GM12878 (cell line): ENCODE data around the gene SLAMF1. TPM values are rescaled to one million over a fixed set of nuclear protein-coding genes. Genes with fewer than 3 reads are reported as not detected.

Experiments used
- CEBPB ChIP-seq, 2 experiments: fragments of 150-350 bp in 1 of 2; IDR thresholded peaks; 2 replicates each; pipeline ENCODE4 v1.6.1; 2012 to 2014; ENCODE audit warnings: low read depth in 2 of 2, low read length in 2 of 2, borderline replicate concordance in 1 of 2, inconsistent platforms in 1 of 2
- GATAD2B ChIP-seq: fragments of 450-650 bp; conservative IDR thresholded peaks from 2 replicates; pipeline ENCODE4 v1.6.1; 2017; ENCODE audit warnings: low read depth, mild to moderate bottlenecking, moderate library complexity
- HDGF ChIP-seq: fragments of 450-650 bp; IDR thresholded peaks from 2 replicates; pipeline ENCODE4 v1.6.1; 2016; ENCODE audit warnings: antibody characterized with exemption
- IRF4 ChIP-seq: IDR thresholded peaks from 2 replicates; pipeline ENCODE4 v1.6.1; 2011; ENCODE audit warnings: low read depth, low read length
- MEF2B ChIP-seq: fragments of 450-650 bp; IDR thresholded peaks from 2 replicates; pipeline ENCODE4 v1.6.1; 2018; ENCODE audit warnings: mild to moderate bottlenecking, moderate library complexity; ENCODE audit not compliant: partially characterized antibody, poor library complexity, severe bottlenecking
- NFIC ChIP-seq: IDR thresholded peaks from 2 replicates; pipeline ENCODE4 v1.6.1; 2012; ENCODE audit warnings: low read depth, mild to moderate bottlenecking, inconsistent platforms, low read length, moderate library complexity
- RELA ChIP-seq: fragments of 450-650 bp; IDR thresholded peaks from 2 replicates; pipeline ENCODE4 v1.8.0; 2014; ENCODE audit warnings: borderline replicate concordance; ENCODE audit not compliant: partially characterized antibody
- YY1 ChIP-seq: IDR thresholded peaks from 2 replicates; pipeline ENCODE4 v1.6.1; 2011; ENCODE audit warnings: low read depth, mild to moderate bottlenecking, low read length
- polyA plus RNA-seq, 11 experiments: library from polyadenylated mRNA; depleted of rRNA in 4 of 11; unstranded in 6 of 11; stranded (reverse) in 5 of 11; fragments of >200 nt; fragmentation: Nextera tagmentation in 4 of 11; fragmentation: Illumina TruSeq in 1 of 11; extraction: Ambion mirVana in 4 of 11; extraction: Trizol in 1 of 11; gene quantifications; 1 replicate in 1 of 11; 2 replicates in 10 of 11; pipeline versions ENCODE4 v1.2.1 to v1.2.3, GENCODE V29; 2011 to 2016; ENCODE audit warnings: inconsistent platforms in 2 of 11, missing spikeins in 2 of 11, low read depth in 1 of 11
- total RNA-seq, 4 experiments: library from RNA; depleted of rRNA in 3 of 4; stranded (reverse); fragments of >200 nt in 3 of 4; fragmentation: Illumina TruSeq in 1 of 4; extraction: Trizol in 1 of 4; gene quantifications; 2 replicates each; pipeline versions ENCODE4 v1.2.1 to v1.2.3, GENCODE V29; 2013 to 2021
- TF ChIP-seq, protein P1 (sequence below): fragments of 450-650 bp; IDR thresholded peaks from 2 replicates; pipeline ENCODE4 v1.6.1; 2017; ENCODE audit warnings: low read depth, mild to moderate bottlenecking, moderate library complexity
- TF ChIP-seq, protein P2 (sequence below), 3 experiments: IDR thresholded peaks in 2 of 3; conservative IDR thresholded peaks in 1 of 3; 2 replicates each; pipeline ENCODE4 v1.5.1; 2011; ENCODE audit warnings: low read depth in 3 of 3, low read length in 3 of 3, mild to moderate bottlenecking in 3 of 3, control low read depth in 2 of 3, moderate library complexity in 2 of 3, inconsistent platforms in 1 of 3, mixed read lengths in 1 of 3; ENCODE audit not compliant: control insufficient read depth in 2 of 3, insufficient read depth in 1 of 3; ENCODE audit errors: extremely low read depth in 1 of 3
- TF ChIP-seq, protein P3 (sequence below): fragments of 450-650 bp; conservative IDR thresholded peaks from 2 replicates; pipeline ENCODE4 v1.6.1; 2017; ENCODE audit warnings: mild to moderate bottlenecking, moderate library complexity
- TF ChIP-seq, protein P4 (sequence below): IDR thresholded peaks from 2 replicates; pipeline ENCODE4 v1.6.1; 2012; ENCODE audit warnings: low read depth, low read length, improper control_type of control experiment
- TF ChIP-seq, protein P5 (sequence below): fragments of 450-650 bp; IDR thresholded peaks from 2 replicates; pipeline ENCODE4 v1.6.1; 2017; ENCODE audit warnings: mild to moderate bottlenecking, low read depth, inconsistent platforms; ENCODE audit not compliant: poor library complexity, severe bottlenecking
- TF ChIP-seq, protein P6 (sequence below): fragments of 450-650 bp; IDR thresholded peaks from 2 replicates; pipeline ENCODE4 v1.6.1; 2017; ENCODE audit warnings: mild to moderate bottlenecking, moderate library complexity

Gene SLAMF1
- total and polyA plus RNA-seq, 10 of the 15 experiments (the other 5 are each of a cell fraction or from before 2014, with no cell fraction given), result 87.3 to 260 (median 131) TPM

DNA sequence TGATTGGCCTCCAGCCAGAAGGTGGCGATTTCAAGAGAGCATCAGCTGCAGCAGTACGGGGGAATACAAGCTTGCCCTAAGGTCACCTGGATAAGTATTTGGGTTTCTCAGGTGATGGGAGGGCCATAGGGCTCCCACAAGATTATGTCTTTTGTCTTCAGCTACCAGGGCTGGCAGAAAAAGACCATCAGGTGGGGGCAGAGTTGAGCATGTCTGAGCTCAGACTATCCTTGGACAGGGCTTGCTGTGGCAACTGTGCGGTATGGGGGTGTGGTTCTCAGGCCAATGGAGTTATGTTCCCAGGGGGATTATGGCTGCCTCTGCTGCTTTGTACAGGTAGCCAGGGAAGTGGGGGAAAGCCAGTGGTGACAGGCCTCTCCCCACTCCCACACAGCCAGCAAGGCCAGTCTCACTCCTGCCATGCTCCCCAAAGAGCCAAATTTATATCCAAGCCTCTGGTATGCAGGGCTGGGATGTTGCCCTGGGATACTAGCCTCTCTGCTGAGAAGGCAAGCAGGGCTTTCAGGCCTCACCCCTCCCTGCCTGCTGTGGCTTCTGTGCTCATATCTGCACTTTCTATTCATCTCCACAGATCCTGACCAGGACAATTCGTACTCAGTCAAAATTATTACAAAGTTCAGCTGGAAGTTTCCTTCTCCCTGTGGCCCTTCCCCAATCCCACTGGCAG lies 40.9 kb downstream of the SLAMF1 start (continued):
- TF ChIP-seq, protein P1, sequence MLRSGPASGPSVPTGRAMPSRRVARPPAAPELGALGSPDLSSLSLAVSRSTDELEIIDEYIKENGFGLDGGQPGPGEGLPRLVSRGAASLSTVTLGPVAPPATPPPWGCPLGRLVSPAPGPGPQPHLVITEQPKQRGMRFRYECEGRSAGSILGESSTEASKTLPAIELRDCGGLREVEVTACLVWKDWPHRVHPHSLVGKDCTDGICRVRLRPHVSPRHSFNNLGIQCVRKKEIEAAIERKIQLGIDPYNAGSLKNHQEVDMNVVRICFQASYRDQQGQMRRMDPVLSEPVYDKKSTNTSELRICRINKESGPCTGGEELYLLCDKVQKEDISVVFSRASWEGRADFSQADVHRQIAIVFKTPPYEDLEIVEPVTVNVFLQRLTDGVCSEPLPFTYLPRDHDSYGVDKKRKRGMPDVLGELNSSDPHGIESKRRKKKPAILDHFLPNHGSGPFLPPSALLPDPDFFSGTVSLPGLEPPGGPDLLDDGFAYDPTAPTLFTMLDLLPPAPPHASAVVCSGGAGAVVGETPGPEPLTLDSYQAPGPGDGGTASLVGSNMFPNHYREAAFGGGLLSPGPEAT, result 0 out of 2 replicates have a peak, but pooled peaks have one; percentile 10
- peak; percentile 63; the same call in 1 of the 2 replicates for TF ChIP-seq GATAD2B
- peak; percentile 53 for TF ChIP-seq HDGF
- peak; percentile 94 for TF ChIP-seq MEF2B
- TF ChIP-seq, protein P2, sequence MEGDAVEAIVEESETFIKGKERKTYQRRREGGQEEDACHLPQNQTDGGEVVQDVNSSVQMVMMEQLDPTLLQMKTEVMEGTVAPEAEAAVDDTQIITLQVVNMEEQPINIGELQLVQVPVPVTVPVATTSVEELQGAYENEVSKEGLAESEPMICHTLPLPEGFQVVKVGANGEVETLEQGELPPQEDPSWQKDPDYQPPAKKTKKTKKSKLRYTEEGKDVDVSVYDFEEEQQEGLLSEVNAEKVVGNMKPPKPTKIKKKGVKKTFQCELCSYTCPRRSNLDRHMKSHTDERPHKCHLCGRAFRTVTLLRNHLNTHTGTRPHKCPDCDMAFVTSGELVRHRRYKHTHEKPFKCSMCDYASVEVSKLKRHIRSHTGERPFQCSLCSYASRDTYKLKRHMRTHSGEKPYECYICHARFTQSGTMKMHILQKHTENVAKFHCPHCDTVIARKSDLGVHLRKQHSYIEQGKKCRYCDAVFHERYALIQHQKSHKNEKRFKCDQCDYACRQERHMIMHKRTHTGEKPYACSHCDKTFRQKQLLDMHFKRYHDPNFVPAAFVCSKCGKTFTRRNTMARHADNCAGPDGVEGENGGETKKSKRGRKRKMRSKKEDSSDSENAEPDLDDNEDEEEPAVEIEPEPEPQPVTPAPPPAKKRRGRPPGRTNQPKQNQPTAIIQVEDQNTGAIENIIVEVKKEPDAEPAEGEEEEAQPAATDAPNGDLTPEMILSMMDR (IDR thresholded peaks at IDR 0.05 in 2 of 3, conservative IDR thresholded peaks at IDR 0.05 in 1 of 3; ENCODE audit: control insufficient read depth in 2 of 3, extremely low read depth in 1 of 3, insufficient read depth in 1 of 3, low read depth in 3 of 3, low read length in 3 of 3), result 0 out of 6 replicates have a peak, but pooled peaks of 2 of the 3 experiments have one; percentile 14 to 19
- TF ChIP-seq YY1, result peak; percentile 81
- peak; percentile 43 for TF ChIP-seq RELA
- TF ChIP-seq, protein P3, sequence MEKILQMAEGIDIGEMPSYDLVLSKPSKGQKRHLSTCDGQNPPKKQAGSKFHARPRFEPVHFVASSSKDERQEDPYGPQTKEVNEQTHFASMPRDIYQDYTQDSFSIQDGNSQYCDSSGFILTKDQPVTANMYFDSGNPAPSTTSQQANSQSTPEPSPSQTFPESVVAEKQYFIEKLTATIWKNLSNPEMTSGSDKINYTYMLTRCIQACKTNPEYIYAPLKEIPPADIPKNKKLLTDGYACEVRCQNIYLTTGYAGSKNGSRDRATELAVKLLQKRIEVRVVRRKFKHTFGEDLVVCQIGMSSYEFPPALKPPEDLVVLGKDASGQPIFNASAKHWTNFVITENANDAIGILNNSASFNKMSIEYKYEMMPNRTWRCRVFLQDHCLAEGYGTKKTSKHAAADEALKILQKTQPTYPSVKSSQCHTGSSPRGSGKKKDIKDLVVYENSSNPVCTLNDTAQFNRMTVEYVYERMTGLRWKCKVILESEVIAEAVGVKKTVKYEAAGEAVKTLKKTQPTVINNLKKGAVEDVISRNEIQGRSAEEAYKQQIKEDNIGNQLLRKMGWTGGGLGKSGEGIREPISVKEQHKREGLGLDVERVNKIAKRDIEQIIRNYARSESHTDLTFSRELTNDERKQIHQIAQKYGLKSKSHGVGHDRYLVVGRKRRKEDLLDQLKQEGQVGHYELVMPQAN, result no peak
- no peak for TF ChIP-seq CEBPB (IDR thresholded peaks at IDR 0.05; ENCODE audit: borderline replicate concordance in 1 of 2, low read depth in 2 of 2, low read length in 2 of 2)
- TF ChIP-seq, protein P4, sequence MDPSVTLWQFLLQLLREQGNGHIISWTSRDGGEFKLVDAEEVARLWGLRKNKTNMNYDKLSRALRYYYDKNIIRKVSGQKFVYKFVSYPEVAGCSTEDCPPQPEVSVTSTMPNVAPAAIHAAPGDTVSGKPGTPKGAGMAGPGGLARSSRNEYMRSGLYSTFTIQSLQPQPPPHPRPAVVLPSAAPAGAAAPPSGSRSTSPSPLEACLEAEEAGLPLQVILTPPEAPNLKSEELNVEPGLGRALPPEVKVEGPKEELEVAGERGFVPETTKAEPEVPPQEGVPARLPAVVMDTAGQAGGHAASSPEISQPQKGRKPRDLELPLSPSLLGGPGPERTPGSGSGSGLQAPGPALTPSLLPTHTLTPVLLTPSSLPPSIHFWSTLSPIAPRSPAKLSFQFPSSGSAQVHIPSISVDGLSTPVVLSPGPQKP, result no peak
- TF ChIP-seq, protein P5, sequence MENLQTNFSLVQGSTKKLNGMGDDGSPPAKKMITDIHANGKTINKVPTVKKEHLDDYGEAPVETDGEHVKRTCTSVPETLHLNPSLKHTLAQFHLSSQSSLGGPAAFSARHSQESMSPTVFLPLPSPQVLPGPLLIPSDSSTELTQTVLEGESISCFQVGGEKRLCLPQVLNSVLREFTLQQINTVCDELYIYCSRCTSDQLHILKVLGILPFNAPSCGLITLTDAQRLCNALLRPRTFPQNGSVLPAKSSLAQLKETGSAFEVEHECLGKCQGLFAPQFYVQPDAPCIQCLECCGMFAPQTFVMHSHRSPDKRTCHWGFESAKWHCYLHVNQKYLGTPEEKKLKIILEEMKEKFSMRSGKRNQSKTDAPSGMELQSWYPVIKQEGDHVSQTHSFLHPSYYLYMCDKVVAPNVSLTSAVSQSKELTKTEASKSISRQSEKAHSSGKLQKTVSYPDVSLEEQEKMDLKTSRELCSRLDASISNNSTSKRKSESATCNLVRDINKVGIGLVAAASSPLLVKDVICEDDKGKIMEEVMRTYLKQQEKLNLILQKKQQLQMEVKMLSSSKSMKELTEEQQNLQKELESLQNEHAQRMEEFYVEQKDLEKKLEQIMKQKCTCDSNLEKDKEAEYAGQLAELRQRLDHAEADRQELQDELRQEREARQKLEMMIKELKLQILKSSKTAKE, result no peak
- no peak; the same call in 1 of the 2 replicates for TF ChIP-seq NFIC
- TF ChIP-seq, protein P6, sequence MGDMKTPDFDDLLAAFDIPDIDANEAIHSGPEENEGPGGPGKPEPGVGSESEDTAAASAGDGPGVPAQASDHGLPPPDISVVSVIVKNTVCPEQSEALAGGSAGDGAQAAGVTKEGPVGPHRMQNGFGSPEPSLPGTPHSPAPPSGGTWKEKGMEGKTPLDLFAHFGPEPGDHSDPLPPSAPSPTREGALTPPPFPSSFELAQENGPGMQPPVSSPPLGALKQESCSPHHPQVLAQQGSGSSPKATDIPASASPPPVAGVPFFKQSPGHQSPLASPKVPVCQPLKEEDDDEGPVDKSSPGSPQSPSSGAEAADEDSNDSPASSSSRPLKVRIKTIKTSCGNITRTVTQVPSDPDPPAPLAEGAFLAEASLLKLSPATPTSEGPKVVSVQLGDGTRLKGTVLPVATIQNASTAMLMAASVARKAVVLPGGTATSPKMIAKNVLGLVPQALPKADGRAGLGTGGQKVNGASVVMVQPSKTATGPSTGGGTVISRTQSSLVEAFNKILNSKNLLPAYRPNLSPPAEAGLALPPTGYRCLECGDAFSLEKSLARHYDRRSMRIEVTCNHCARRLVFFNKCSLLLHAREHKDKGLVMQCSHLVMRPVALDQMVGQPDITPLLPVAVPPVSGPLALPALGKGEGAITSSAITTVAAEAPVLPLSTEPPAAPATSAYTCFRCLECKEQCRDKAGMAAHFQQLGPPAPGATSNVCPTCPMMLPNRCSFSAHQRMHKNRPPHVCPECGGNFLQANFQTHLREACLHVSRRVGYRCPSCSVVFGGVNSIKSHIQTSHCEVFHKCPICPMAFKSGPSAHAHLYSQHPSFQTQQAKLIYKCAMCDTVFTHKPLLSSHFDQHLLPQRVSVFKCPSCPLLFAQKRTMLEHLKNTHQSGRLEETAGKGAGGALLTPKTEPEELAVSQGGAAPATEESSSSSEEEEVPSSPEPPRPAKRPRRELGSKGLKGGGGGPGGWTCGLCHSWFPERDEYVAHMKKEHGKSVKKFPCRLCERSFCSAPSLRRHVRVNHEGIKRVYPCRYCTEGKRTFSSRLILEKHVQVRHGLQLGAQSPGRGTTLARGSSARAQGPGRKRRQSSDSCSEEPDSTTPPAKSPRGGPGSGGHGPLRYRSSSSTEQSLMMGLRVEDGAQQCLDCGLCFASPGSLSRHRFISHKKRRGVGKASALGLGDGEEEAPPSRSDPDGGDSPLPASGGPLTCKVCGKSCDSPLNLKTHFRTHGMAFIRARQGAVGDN, result peak; percentile 60
- TF ChIP-seq IRF4, result peak; percentile 69; the same call in 1 of the 2 replicates
- TF ChIP-seq, all 136 proteins: peak for 16
